ENCODE measurements around the gene RALGAPA2.

GRCh38 chr20:20729563-20729962, 17.1 kb upstream of the RALGAPA2 start:
- TF ChIP-seq CTCF (IDR thresholded peaks at IDR 0.05; ENCODE audit: low read length) (no peak), EZH2 (IDR thresholded peaks at IDR 0.05; ENCODE audit: borderline replicate concordance, low read length) (no peak)

Data from OCI-LY1 (cell line).